NB4 (cell line): ENCODE data around the gene TPSD1.

Experiments used
- CTCF ChIP-seq: IDR thresholded peaks from one replicate; pipeline ENCODE4 v1.5.1; 2012; ENCODE audit warnings: low read depth, low read length
- MAX ChIP-seq: IDR thresholded peaks from 2 replicates; pipeline ENCODE4 v1.6.1; 2011; ENCODE audit warnings: low read depth, low read length
- MYC ChIP-seq: IDR thresholded peaks from 2 replicates; pipeline ENCODE4 v1.6.1; 2011; ENCODE audit warnings: low read depth, low read length
- POLR2A ChIP-seq: IDR thresholded peaks from 2 replicates; pipeline ENCODE4 v1.6.1; 2011; ENCODE audit warnings: mild to moderate bottlenecking; ENCODE audit not compliant: insufficient read length; ENCODE audit errors: extremely low read depth

GRCh38 chr16:1210461-1210860 lies 45.4 kb upstream of the TPSD1 start:
- no peak for TF ChIP-seq CTCF
- no peak for TF ChIP-seq POLR2A
- no peak for TF ChIP-seq MAX
- no peak for TF ChIP-seq MYC
